ENCODE results near the gene ITLN2.
"Not testable (repeated sequence)": the region's sequence is repeated elsewhere in the genome, so short reads cannot be mapped to it uniquely, and the experiment has no call there.

Gene ITLN2

DNA sequence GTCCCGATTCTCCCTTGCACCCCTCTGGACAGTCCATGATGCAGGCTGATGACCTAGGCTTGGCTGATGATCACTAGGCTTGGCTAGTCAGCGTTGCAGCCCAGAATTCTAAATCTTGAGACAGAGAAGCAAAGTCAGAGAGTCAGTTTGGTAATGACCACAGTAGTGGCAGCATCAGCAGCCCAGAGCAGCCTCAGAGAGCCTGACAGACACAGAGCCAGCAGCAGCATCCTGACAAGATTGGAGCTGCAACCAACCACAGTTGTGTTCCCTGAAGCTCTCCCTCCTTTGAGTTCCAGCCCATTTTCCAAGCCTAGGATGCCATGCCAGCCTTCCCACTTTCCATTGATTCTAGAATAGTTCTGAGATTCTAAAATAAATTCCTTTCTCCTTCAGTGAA, 52.8 kb downstream of the ITLN2 start:
- H3K4me3 ChIP-seq (ENCODE audit: low read depth, low read length) = no peak overlapping the region
- TF ChIP-seq CTCF (IDR thresholded peaks at IDR 0.05; ENCODE audit: borderline replicate concordance, insufficient read depth, low read depth, low read length) = no peak

DNA sequence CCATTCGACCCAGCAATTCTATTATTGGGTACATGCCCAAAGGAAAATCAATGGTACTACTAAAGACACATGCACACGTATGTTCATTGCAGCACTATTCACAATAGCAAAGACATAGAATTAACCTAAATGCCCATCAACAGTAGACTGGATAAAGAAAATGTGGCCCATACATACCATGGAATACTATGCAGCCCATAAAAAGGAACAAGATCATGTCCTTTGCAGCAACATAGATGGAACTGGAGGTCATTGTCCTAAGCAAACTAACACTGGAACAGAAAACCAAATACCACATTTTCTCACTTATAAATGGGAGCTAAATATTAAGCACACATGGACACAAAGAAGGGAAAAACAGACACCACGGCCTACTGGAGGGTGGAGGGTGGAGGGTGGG, 53.9 kb downstream of the ITLN2 start:
- H3K4me3 ChIP-seq (ENCODE audit: low read depth, low read length) = not testable (repeated sequence)
